HPDE6-E6E7 (cell line): ENCODE results near the gene MYRIP.
"Not testable (repeated sequence)": the region's sequence is repeated elsewhere in the genome, so short reads cannot be mapped to it uniquely, and the experiment has no call there.

Experiments
- DNase-seq: peaks from one replicate; pipeline ENCODE4 v3.0.0; 2011; ENCODE audit warnings: missing footprints; ENCODE audit errors: extremely low spot score

Gene MYRIP

GRCh38 chr3:39970982-39971381 lies 161.6 kb downstream of the MYRIP start:
- no peak for DNase-seq

- DNase-seq: no peak
Measured at GRCh38 chr3:39971559-39972031, 162.2 kb downstream of the MYRIP start.

- no peak for DNase-seq
Measured at GRCh38 chr3:39972508-39972907, 163.1 kb downstream of the MYRIP start.

DNA sequence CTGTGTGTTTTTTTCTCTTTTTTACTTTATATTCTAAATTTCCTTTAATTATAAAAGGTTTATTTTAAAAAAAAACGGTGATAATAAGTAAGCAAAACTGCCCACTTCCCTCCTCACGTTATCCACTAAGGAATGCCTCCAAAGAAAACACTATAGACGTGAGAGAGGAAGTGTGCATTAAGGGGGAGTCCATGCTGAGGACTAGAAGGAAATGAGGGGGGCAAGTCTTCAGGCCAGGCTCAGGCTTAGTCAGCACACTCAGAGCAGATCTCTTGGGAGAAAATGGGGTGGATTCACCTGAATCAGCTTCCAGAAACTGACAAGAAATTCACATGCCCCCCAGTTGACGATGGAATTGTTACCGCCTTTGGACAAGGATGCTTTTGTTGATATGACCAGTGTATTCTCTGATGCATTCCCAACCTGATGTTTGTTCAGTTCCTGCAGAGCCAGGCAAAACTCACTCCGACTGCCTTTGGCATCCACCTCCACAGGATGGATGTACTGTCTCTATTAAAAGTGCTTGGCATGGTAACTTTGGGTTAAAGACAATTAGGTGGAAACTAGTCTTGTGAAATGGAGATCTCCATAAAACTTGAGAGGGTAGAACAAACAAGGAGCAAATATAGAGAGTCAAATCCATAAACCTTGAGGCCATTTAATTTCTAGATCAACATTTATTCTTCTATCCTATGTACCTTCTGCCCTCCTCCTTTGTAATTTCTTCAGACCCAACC lies 167.8 kb downstream of the MYRIP start:
- no peak for DNase-seq

- no peak for DNase-seq
Measured at GRCh38 chr3:39978308-39978707, 168.9 kb downstream of the MYRIP start.

- no peak for DNase-seq
Measured at GRCh38 chr3:39980058-39980457, 170.6 kb downstream of the MYRIP start.

GRCh38 chr3:39980781-39981180 lies 171.4 kb downstream of the MYRIP start:
- DNase-seq: no peak

- DNase-seq: no peak
Measured at GRCh38 chr3:39981547-39982184, 172.3 kb downstream of the MYRIP start.

- no peak for DNase-seq
Measured at GRCh38 chr3:39982665-39983357, 173.4 kb downstream of the MYRIP start.

- DNase-seq: no peak
Measured at GRCh38 chr3:39989746-39990145, 180.3 kb downstream of the MYRIP start.

- DNase-seq: peak; percentile 3
Measured at GRCh38 chr3:39990532-39990931, 181.1 kb downstream of the MYRIP start.

DNA sequence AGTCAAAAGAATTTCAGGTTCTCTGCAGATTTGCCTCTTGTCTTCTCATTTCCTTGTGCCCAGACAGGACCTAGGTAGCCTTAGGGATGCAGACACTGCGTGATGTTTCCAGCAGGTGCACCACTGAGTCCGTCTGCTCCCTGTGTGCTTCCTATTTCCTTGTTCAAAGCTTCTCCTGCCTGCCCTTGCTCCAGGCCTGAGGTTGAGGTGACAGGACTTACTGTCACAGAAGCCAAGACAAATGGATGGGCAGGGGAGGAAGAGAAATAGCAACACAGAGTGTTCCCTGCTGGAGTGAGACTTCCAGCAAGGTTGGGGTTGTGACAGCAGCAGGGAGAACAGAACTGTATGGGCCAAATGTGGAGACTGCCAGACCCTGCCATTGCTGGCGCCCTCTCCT lies 199.4 kb downstream of the MYRIP start:
- DNase-seq: no peak

DNA sequence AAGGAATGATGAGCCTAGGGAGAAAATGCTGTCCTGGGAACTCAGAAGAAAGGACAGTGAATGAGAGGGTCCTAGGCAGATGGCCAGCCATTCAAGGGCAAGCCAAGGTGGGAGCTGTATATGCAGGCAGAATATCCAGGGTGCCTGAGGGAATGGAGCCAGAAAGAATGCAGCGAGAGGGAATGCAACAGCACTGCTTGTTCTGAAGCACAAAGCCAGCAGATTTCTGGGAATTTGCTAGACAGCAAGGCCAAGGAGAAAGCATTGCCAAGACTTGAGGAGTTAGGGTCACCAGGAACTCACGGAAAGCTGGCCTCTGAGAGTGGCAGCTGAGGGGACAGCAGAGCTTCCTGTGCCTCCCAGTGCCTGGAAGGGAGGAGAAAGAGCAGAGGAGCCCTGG lies 200.6 kb downstream of the MYRIP start:
- no peak for DNase-seq

DNA sequence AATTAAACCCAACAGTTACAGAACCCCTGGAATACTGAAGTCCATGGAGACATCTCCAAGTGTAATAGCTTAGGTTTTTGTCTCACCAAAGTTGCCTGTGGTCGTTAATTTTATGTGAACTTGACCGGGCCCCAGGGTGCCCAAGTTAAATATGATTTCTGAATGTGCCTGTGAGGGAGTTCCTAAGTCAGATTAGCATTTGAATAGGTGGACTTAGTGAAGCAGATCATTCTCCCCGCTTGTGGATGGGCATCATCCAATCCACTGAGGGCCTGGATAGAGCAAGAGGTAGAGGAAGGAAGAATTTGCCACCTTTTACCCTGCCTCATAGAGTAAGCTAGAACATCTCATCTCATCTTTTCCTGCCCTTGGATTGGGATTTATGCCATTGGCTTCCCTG lies 203.0 kb downstream of the MYRIP start:
- no peak for DNase-seq

GRCh38 chr3:40016391-40016790 lies 207.0 kb downstream of the MYRIP start:
- DNase-seq: no peak

DNA sequence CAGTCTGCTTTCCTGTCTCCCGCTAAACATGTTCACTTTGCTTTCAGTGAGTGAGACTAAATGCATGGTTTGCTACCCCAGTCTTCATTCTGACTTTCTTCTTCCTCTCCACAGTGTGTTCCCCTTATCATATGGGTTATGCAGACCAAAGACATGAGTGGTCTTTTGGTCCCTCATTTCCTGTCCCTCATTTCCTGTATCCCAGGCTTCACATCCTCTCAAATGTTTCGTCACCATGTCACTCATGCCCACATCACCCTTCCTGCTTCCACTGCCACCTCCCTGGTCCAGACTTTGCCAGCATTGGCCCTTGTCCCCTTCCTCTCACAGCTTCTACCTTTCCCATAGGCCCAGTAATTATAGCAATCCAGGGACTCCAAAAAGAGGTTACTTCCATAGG lies 209.0 kb downstream of the MYRIP start:
- DNase-seq: no peak

DNA sequence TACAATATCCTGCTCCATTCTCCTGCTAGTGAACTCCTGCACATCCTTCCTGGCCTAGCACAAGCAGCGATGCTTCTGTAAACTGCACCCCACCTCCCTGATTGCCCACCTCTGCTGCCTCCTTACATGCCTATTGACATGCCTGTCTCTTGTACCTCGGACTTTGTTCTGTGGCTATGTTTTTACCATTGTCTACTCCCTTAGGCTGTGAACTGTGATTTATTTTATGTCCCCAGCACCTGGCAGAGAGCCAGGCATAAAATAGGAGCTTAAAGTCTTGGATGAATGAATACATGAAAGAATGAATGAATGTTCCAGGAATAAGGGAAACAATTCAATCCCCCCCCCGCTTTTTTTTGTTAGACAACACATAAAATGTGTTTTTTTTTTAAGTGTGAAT lies 210.0 kb downstream of the MYRIP start:
- DNase-seq: no peak

- no peak for DNase-seq
Measured at GRCh38 chr3:40020689-40021088, 211.3 kb downstream of the MYRIP start.

- DNase-seq: no peak
Measured at GRCh38 chr3:40021338-40021737, 211.9 kb downstream of the MYRIP start.

- no peak for DNase-seq
Measured at GRCh38 chr3:40022297-40022827, 213.0 kb downstream of the MYRIP start.

DNA sequence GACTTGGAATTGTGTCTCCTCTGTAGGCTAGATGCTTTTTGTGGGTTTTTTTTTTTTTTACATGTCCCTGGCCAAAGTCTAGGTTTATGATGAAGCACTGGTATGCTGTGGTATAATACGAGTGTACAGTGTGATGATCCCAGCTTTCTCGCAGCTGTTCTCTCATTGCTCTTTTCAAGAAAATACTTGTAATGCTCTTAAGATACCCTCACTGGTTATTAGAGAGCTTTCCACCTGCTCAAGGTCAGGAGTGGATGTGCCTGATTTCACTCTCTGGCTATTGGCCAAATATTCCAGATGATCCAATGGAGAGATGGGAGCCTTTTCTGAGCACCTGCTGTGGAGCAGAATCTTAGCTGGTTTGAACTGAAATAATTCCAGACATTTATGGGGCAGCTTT lies 215.1 kb downstream of the MYRIP start:
- no peak for DNase-seq

- DNase-seq: not testable (repeated sequence)
Measured at GRCh38 chr3:40025892-40026291, 216.5 kb downstream of the MYRIP start.

GRCh38 chr3:40035177-40035576 lies 225.8 kb downstream of the MYRIP start:
- no peak for DNase-seq
